NAMALWA (cell line): ENCODE measurements around the gene DIP2C.
A peak's percentile ranks its signal among the peaks of the same experiment; 100 is the strongest.

Experiments
- DNase-seq: peaks from one replicate; pipeline ENCODE4 v3.0.0-alpha.2; 2015; ENCODE audit warnings: low spot score

DIP2C gene

GRCh38 chr10:627032-627992 lies 62.2 kb downstream of the DIP2C start:
- DNase-seq: no peak

DNA sequence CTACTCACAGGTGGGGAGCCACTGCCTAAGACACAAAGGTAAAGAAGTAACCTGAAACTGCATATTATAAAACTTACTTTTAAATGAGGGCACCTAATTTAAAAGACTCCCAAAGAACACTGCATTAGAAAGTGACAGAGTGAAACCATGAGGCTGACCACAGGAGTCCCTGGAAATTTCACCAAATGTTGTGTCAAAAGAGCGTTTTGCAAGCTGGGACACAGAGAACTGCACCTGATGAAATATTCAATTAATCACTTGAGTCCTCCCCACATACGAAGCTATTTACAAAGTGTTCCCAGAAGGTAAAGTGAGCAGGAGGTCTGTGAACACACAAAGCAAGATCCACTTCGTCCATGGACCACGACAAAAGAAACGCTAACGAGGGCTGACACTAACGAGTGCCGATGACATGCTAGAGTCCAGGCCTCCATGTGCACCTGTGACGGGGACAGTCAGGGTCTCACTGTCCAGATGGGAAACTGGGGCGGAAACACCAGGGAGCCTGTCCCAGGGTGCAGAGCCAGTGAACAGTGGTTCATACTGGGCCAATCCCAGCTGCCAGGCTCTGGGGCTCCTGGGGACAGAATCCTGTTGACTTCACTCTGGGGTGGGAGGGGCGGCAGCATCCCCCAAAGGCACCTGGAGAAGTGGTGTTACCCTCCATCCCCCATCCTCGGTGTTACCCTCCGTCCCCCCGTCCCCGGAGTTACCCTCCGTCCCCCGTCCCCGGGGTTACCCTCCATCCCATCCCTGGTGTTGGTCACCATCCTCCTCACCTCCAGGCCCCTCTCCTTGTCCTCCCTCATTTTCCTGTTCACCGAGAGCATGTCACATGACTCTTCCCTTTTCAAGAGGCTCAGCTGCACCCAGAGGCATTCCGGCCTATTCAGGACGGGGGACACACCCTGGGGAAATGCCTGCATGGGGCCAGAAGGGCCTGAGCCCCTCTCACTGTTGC lies 63.4 kb downstream of the DIP2C start:
- no peak for DNase-seq

DNA sequence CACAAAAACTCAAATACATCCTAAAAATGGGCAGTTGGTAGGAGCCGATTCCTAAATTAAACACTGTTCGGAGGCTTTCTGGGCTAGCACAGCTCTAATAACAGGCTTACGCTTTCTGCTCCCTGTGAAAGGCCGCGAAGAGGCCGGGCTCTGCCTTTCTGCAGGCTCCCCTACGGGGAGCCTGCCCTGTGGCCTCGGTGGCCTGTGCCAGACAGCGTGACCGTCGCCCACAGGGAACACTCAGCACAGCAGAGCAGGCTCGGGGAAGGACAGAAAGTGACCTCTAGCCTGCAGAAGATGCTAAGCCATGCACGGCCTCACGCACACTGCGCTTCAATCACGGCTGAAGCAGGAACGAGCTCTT lies 64.2 kb downstream of the DIP2C start:
- no peak for DNase-seq

DNA sequence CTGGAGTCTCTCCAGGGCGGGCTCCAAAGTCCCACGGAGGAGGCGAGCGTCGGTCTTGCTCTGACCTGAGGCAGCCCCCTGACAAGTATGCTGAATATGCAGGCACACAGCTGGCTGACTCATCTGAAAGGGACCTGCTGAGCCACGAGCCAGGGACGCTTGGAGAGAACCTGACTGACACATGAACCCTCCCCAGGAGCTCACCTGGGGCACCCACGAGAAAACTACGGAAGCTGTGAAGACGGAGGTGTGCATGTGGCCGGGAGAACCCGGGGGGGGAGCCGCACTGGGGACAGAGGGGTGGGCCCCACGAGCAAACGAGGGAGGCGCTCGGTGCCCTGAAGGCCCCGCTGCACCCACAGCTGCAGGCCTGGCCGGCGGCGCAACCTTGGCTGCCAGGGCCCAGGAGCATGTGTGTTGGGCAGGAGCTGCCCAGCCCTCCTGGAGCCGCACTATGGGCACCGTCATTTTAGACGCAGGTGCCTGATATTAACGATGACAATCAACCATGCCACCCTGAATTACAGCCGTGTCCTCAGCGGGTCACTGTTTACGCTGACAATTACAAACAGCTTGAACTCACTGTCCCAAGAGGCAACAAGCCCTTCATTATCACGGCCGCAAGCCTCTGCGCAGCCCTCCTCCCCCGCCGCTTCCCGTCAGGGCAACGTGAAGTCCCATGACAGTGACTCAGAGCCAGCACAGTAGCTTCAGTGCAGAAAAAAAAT lies 64.7 kb downstream of the DIP2C start:
- DNase-seq: no peak

- no peak for DNase-seq
Measured at GRCh38 chr10:624312-624604, 65.2 kb downstream of the DIP2C start.

DNA sequence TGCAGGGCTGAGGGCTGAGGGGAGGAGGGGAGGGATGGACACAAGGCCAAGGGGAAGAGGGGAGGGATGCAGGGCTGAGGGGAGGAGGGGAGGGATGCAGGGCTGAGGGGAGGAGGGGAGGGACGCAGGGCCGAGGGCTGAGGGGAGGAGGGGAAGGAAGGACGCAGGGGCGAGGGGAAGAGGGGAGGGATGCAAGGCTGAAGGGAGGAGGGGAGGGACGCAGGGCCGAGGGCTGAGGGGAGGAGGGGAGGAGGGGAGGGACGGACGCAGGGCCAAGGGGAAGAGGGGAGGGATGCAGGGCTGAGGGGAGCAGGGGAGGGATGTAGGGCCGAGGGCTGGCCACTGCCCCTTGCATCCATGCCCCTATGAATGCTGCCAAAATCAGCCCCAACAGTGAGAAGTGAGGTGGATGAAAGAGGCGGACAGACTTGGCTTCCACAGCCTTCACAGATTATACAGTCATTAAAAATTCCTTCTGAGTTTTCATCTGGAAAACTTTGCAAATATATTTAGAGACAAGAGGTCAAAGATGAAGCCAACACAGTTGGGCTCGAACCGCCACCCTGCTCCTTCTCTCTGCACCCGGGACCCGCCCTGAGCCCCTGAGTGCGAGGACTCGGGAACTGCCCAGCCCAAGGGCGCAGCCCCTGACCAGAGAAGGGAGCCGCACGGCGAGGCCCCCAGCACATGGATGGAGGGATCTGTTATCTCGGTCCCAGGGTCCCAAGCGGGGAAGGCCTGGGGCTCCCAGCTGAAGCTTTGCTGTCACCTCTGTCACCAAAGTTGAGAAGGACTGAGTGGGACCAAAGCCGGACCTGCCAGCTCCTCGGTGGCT lies 65.8 kb downstream of the DIP2C start:
- no peak for DNase-seq

- no peak for DNase-seq
Measured at GRCh38 chr10:623014-623413, 66.5 kb downstream of the DIP2C start.

GRCh38 chr10:621981-622740 lies 67.3 kb downstream of the DIP2C start:
- no peak for DNase-seq

GRCh38 chr10:621513-621912 lies 68.0 kb downstream of the DIP2C start:
- no peak for DNase-seq

- no peak for DNase-seq
Measured at GRCh38 chr10:620971-621370, 68.5 kb downstream of the DIP2C start.

DNA sequence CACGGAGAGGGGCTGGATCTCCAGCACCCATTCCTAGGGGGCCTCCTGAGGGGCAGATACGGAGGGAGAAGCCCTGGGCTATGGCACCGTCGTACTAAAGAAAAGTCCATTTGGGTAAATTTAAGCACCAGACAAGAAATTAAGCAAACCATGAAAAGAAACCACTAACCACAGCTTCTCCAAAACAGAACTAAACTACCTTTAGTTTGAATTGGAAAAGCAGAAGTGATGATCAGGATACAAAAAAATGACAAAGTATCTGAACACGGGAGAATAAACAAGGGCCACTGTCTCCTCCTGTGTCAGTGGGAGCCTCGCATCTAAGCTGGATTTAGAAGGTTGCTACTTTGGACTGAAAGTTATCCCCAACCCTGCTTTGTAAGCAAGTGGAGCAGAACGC lies 69.1 kb downstream of the DIP2C start:
- peak; percentile 71 for DNase-seq

DNA sequence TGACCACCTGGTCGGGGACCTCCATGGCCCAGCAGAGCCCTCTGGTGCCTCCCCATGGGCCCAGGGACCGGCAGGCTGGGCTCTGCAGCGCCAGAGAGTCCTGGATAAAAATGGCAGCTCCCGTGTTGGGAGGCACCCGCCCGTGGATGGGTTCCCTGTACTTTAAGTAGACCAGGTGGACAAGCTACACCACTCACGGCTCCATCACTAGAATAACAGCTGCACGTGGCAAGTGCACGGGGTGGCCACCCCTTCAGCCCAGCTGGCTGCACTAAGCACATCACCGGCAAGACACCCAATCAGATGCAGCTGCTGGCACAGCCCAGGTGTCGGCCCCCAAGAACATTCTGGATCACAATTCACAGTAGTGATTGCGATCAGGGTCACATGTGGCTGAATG lies 69.8 kb downstream of the DIP2C start:
- peak; percentile 72 for DNase-seq

DNA sequence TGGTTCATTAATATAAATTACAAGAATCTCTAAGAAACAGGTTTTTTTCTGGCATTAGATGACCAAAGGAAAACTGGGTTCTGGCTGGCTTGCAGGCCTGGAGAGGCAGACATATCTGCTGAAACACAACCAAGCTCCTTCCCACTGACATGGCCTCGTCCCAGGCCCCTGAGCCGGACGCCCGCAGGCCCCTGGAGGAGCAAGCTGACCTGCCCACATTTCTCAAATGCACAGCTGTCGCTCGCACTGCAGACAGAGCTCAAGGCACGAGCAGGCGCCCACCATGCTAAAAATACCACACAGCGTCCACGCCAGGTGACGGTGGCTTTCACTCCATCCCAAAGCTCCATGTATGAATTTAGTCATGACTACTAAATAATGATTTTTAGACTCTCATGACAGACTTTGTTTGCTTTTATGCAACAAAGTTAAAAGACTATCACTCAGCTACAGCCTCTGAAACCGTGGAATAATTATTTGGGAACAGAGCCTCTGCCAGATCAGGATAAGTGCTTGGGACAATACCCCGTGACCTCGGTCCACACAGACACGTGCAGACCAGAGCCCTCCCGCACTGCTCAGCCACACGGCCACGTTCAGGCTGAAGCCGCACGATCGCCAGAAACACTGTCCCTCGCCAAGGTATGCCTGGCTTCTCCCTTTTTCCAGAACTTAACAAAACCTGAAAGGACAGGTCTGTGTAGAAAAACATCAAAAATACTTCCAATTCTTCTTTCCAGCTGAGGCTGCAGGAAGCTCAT lies 71.1 kb downstream of the DIP2C start:
- no peak for DNase-seq

DNA sequence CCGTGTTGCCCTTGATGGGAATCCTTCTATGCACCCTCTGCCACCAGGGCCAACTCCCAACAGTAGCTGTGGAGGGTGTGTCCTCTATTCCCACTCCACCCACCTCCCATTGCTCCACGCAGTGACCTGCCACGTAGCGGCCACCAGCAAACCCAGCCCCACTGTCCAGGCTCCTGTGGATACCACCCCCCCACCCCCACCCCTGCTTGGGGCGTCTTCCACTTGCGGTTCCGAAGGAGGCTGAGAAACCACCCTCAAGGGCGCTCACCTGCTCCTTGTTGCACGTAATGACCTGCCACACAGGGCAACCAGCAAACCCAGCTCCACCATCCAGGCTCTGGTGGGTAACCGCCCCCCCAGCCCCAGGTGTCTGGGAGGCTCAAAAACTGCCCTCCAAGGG lies 72.0 kb downstream of the DIP2C start:
- DNase-seq: no peak

DNA sequence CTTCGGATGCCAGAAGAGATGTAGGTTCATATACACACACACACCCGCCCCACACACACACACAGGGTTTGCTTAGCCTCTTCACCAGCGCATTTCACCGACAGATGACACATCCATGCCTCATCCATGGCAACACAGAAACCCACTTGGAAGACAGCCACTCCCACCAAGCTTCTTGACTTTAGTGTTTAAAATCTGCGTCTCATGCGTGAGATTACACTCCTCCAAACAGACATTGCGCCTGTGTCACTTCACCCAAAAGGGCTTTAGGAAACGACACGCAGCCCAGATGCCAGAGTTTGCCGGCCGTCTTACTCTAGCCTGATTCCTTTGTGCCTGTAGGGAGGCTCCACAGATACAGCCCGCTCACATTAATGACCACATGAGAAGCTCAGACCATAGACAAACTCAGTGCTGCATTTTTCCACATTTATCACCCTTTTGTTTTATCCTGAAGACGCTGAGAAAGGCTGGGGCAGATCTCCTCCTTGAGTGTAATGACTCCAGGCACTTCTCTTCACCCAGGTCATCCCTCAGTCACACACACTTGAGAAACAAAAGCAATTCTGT lies 73.8 kb downstream of the DIP2C start:
- no peak for DNase-seq

DNA sequence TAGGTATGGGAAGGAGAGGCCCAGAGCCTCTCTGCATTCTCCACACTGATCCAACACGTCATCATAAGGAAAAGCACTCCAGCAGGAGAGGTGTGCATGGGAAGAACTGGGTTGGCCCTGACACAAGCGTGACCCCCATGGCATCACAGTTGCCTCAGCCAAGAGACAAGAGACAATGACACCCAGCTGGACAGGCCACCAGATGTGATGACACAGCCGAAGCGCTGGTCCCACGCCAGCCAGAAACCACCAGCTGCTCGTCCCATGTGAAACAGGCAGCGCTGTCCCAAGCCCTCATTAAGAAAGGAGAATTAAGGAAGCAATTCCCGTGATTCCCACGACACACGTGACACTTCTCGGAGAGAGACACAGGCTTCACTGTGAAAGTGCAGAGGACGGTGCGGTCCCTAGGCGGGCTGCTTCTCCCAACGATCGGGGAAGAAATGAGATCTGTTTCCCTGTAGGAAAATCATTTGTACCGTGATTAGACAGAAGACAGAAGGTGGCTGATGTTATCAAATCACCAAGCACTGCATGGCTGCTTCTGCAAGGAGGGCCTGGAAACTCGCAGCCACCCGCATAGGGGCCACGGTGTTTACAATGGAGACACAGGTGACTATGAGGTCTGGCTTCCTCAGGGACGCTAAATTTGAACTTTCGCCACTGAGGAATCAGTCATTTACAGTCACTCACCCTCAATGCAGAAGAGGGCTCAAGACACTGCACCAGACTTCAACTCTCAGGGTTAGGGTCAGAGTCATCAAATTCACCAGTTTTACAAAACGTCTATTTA lies 74.5 kb downstream of the DIP2C start:
- no peak for DNase-seq

DNA sequence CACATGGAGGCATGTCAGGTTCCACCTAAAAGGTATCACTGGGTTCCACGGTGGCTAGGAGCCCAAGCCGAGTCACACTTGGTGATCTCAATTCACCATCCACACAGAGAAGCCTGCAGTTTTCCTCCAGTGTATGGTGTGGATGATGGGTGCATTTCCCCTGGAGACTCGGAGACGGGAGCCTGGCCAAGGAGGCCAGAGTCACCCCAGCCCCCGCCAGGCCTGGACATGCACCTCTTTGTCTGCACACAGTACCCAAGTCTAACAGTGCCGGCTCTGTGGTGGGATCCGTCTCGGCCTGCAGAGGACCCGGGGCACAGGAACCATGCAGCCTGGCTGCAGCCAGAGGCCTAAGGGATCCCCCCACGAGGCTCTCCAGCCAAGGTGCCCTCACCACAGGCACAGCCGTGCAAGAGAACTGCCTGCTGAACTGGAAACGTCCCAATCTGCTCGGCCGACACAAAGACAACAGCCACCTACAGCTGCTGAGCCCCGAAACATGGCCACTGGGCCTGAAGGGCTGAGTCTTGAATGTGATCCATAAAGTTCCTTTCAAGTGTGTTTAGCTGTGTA lies 75.2 kb downstream of the DIP2C start:
- DNase-seq: no peak
